MM.1S (cell line): ENCODE measurements around the gene KLK14.

Experiments
- EZH2 ChIP-seq: fragments of 300-600 bp; sonication (generic); optimal IDR thresholded peaks from 2 replicates; pipeline ENCODE3; 2017; ENCODE audit warnings: low read depth, mild to moderate bottlenecking, antibody characterized with exemption, low read length, mixed read lengths
- EZH2phosphoT487 ChIP-seq: fragments of 300-600 bp; sonication (generic); IDR thresholded peaks from 2 replicates; pipeline ENCODE4 v1.6.1; 2018; ENCODE audit warnings: antibody characterized with exemption, low read length
- TF ChIP-seq, protein P1 (sequence below): fragments of 300-600 bp; sonication (generic); IDR thresholded peaks from 2 replicates; pipeline ENCODE4 v1.5.1; 2016; ENCODE audit warnings: antibody characterized with exemption, low read length, mixed read lengths

DNA sequence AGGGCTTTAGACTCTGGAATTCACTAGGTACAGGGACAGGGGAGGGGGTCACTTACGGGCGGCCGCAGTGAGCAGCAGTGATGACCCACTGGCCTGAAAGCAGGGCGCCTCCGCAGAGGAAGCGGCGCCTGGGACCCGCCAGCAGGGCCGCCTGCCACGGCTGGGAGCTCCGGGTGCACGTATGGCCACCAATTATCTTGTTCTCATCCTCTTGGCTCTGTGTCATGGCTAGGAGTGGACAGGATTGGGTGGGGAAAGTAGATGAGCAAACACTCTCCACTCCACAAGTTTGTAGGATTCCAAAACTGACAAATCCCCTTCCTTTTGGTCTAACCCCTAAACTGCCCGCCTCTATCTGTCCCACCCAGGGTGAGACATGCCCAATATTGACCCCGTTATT, 1.2 kb downstream of the KLK14 start:
- TF ChIP-seq, protein P1, sequence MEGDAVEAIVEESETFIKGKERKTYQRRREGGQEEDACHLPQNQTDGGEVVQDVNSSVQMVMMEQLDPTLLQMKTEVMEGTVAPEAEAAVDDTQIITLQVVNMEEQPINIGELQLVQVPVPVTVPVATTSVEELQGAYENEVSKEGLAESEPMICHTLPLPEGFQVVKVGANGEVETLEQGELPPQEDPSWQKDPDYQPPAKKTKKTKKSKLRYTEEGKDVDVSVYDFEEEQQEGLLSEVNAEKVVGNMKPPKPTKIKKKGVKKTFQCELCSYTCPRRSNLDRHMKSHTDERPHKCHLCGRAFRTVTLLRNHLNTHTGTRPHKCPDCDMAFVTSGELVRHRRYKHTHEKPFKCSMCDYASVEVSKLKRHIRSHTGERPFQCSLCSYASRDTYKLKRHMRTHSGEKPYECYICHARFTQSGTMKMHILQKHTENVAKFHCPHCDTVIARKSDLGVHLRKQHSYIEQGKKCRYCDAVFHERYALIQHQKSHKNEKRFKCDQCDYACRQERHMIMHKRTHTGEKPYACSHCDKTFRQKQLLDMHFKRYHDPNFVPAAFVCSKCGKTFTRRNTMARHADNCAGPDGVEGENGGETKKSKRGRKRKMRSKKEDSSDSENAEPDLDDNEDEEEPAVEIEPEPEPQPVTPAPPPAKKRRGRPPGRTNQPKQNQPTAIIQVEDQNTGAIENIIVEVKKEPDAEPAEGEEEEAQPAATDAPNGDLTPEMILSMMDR = no peak
- TF ChIP-seq EZH2phosphoT487 (no peak), EZH2 (no peak)
